NCI-H128 (cell line): Measurements from ENCODE around the gene GLDN.
"Not testable (repeated sequence)": the region's sequence is repeated elsewhere in the genome, so short reads cannot be mapped to it uniquely, and the experiment has no call there.

ENCODE experiments used
- DNase-seq: peaks from one replicate; lab custom pipeline; 2025; ENCODE audit not compliant: unreplicated experiment; lab: John Stamatoyannopoulos, UW

GLDN gene

GRCh38 chr15:51443282-51443914 is 101.9 kb downstream of the GLDN start:
- no peak for DNase-seq

DNA sequence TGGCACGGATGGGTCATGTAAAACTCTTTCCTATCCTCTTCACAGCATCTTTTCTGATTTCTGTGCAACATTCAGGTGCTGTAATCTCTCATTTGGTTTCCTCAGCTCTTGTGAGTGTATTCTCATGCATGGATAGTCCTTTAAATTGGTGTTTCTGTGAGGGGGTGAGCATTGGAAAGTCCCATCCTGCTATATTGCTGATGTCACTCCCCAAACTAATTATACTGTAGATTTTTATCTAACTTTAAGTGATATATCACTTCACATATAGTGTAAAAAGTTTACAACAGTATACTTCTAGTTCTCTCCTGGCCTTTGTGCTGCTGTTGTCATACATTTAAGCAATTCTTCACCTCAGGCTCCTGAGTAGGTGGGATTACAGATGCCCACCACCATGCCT is 102.7 kb downstream of the GLDN start:
- DNase-seq = no peak

DNA sequence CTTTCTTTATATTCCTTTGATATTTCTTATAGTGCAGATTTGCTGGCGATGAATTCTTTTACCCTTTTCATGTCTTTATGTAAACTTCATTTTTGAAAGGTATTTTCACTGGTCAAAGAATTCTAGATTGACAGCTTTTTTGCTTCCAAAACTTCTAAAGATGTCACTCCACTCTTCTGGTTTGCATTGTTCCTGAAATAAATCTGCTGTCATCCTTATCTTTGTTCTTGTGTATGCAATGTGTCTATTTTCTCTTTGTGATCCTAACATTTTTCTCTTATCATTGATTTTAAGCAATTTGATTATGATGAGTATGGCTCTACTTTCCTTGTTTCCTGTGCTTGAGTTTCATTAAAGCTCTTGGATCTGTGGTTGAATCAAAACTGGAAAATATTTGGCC is 103.4 kb downstream of the GLDN start:
- DNase-seq = no peak

- not testable (repeated sequence) for DNase-seq
Observed at GRCh38 chr15:51446029-51446744, 104.7 kb downstream of the GLDN start.

- DNase-seq = no peak
Observed at GRCh38 chr15:51447855-51448621, 106.6 kb downstream of the GLDN start.

DNA sequence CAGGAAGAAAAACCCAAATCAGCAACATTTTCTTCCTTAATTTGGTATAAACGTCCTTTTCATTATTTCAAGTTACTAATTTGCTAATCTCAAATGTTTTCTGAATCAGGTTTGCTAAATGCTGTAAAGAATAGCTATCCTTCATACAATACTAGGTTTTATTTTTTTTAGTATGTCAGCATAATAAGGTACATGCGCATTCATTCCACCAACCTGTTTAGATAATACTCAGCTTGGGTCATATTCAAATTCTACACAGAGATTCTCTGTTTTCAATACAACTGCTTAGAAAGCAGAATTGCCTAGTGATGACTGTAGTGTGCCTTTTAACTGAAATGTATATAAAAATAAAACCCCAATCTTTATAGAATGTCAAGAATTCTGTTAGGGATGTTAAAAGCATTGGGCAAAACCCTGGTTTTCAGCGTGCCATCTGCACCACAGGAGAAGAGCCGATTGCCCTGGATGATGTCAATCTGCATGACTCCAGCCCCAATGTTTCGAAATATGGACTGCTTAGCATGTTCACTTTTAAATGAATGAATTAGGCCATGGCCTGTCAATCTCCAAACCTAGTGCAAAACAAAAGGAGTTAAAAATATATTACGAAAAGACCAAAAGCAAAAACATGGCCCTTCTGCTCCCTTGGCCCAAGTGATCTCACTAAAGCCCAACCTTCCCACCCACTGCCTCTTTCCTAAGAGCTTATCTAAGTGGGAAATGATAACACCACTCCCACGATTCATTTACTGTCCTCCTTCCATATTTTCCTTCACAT is 107.4 kb downstream of the GLDN start:
- DNase-seq = no peak

DNA sequence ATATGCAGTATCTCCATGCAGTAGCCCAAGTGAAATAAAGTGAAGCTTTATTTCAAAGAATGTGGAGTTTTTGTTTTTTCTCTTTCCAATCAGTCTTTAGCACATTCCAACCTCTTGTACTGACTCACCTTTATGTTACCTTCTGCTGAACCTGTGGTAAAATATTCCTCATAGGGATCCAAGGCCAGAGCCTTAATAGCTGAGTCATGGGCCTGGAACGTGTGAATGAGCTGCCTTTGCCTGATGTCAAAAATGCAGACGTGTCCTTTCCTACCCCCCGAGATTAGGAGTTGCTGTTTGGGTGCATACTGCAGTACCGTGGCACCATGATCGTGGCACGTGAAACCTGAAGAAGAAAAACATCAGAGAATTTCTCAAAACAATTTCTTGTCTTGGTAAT is 108.5 kb downstream of the GLDN start:
- DNase-seq = no peak
